DOHH2 (cell line): Measurements from ENCODE around the gene LSS.

ENCODE experiments used
- EZH2phosphoT487 ChIP-seq: fragments of 200-600 bp; sonication (generic); IDR thresholded peaks from 2 replicates; pipeline ENCODE4 v1.6.1; 2017; ENCODE audit warnings: borderline replicate concordance, mild to moderate bottlenecking, antibody characterized with exemption, low read length, moderate library complexity, mixed read lengths
- TF ChIP-seq, protein P1 (sequence below): fragments of 200-600 bp; sonication (generic); IDR thresholded peaks from one replicate; pipeline ENCODE4 v1.5.1; 2014; ENCODE audit warnings: antibody characterized with exemption, mild to moderate bottlenecking, low read depth, low read length; ENCODE audit not compliant: poor library complexity, severe bottlenecking

DNA sequence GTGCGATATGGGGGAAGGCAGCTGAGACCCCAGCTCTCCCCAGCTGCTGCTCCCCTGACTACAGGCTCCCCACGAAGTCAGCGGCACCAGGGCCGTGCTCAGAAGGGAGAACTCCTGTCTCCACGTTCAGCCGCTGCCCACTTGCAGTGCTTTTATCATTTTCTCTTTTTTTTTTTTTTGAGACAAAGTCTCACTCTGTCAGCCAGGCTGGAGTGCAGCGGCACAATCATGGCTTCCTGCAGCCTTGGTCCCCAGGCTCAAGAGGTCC lies 72.3 kb downstream of the LSS start:
- TF ChIP-seq, protein P1, sequence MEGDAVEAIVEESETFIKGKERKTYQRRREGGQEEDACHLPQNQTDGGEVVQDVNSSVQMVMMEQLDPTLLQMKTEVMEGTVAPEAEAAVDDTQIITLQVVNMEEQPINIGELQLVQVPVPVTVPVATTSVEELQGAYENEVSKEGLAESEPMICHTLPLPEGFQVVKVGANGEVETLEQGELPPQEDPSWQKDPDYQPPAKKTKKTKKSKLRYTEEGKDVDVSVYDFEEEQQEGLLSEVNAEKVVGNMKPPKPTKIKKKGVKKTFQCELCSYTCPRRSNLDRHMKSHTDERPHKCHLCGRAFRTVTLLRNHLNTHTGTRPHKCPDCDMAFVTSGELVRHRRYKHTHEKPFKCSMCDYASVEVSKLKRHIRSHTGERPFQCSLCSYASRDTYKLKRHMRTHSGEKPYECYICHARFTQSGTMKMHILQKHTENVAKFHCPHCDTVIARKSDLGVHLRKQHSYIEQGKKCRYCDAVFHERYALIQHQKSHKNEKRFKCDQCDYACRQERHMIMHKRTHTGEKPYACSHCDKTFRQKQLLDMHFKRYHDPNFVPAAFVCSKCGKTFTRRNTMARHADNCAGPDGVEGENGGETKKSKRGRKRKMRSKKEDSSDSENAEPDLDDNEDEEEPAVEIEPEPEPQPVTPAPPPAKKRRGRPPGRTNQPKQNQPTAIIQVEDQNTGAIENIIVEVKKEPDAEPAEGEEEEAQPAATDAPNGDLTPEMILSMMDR = no peak
- TF ChIP-seq EZH2phosphoT487 = no peak
